ENCODE data around the gene TRPM3.

GRCh38 chr9:70525519-70525918 is 595.9 kb downstream of the TRPM3 start:
- TF ChIP-seq POLR2A (IDR thresholded peaks at IDR 0.05), result no peak
- TF ChIP-seq, protein P1, sequence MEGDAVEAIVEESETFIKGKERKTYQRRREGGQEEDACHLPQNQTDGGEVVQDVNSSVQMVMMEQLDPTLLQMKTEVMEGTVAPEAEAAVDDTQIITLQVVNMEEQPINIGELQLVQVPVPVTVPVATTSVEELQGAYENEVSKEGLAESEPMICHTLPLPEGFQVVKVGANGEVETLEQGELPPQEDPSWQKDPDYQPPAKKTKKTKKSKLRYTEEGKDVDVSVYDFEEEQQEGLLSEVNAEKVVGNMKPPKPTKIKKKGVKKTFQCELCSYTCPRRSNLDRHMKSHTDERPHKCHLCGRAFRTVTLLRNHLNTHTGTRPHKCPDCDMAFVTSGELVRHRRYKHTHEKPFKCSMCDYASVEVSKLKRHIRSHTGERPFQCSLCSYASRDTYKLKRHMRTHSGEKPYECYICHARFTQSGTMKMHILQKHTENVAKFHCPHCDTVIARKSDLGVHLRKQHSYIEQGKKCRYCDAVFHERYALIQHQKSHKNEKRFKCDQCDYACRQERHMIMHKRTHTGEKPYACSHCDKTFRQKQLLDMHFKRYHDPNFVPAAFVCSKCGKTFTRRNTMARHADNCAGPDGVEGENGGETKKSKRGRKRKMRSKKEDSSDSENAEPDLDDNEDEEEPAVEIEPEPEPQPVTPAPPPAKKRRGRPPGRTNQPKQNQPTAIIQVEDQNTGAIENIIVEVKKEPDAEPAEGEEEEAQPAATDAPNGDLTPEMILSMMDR (IDR thresholded peaks at IDR 0.05), result no peak
- no peak for TF ChIP-seq POLR2AphosphoS5 (IDR thresholded peaks at IDR 0.05)
